ENCODE results near the gene COL17A1.

COL17A1 gene

GRCh38 chr10:104049504-104050250, 36.0 kb downstream of the COL17A1 start:
- no peak for DNase-seq

GRCh38 chr10:104046651-104047050, 39.0 kb downstream of the COL17A1 start:
- DNase-seq: no peak

GRCh38 chr10:104045151-104046089, 40.3 kb downstream of the COL17A1 start:
- no peak for DNase-seq

- no peak for DNase-seq
These were observed 41.8 kb downstream of the COL17A1 start for GRCh38 chr10:104043854-104044253.

GRCh38 chr10:104043185-104043830, 42.4 kb downstream of the COL17A1 start:
- no peak for DNase-seq

- no peak for DNase-seq
These were observed 43.7 kb downstream of the COL17A1 start for GRCh38 chr10:104041891-104042535.

- no peak for DNase-seq
These were observed 44.6 kb downstream of the COL17A1 start for GRCh38 chr10:104040862-104041789.

- DNase-seq: no peak
These were observed 45.3 kb downstream of the COL17A1 start for GRCh38 chr10:104040382-104040781.

GRCh38 chr10:104038958-104039752, 46.5 kb downstream of the COL17A1 start:
- DNase-seq: no peak

GRCh38 chr10:104038537-104038936, 47.1 kb downstream of the COL17A1 start:
- no peak for DNase-seq

- no peak for DNase-seq
These were observed 48.3 kb downstream of the COL17A1 start for GRCh38 chr10:104037261-104037951.

- DNase-seq: no peak
These were observed 49.0 kb downstream of the COL17A1 start for GRCh38 chr10:104036518-104037260.

- no peak for DNase-seq
These were observed 49.7 kb downstream of the COL17A1 start for GRCh38 chr10:104036069-104036384.

GRCh38 chr10:104035194-104036068, 50.2 kb downstream of the COL17A1 start:
- DNase-seq: no peak

- DNase-seq: no peak
These were observed 51.1 kb downstream of the COL17A1 start for GRCh38 chr10:104034401-104035193.

- no peak for DNase-seq
These were observed 51.7 kb downstream of the COL17A1 start for GRCh38 chr10:104033966-104034365.

GRCh38 chr10:104033401-104033930, 52.2 kb downstream of the COL17A1 start:
- no peak for DNase-seq

All from CD4-positive, alpha-beta T cell treated with Interleukin-17A for 1 hour (primary cell).